Calu3 (cell line): ENCODE measurements around the gene OR2AT4. TPM values are rescaled to one million over a fixed set of nuclear protein-coding genes. Genes with fewer than 3 reads are reported as not detected.

Experiments
- BruUV-seq: library from RNA; stranded (reverse); fragments of 400-500 nt; replicated peaks from 2 replicates; lab custom pipeline; 2021; lab: Mats Ljungman, UMichigan
- CTCF ChIA-PET: fragments of 300-600 bp; sonication (Branson Sonifier 250); formaldehyde crosslinking; loops from one replicate; lab custom pipeline; 2022; ENCODE audit warnings: antibody characterized with exemption; lab: Charles Lee
- DNase-seq: peaks from one replicate; pipeline ENCODE4 v3.0.0; 2022
- H3K27ac Mint-ChIP-seq: one replicate; pipeline ENCODE4 v1.8.0; 2022; ENCODE audit warnings: mixed read lengths; ENCODE audit not compliant: unreplicated experiment
- H3K27me3 Mint-ChIP-seq: one replicate; pipeline ENCODE4 v1.8.0; 2022; ENCODE audit warnings: mixed read lengths; ENCODE audit not compliant: unreplicated experiment
- H3K36me3 Mint-ChIP-seq: one replicate; pipeline ENCODE4 v1.8.0; 2022; ENCODE audit warnings: mild to moderate bottlenecking, moderate library complexity, mixed read lengths; ENCODE audit not compliant: insufficient read depth, unreplicated experiment
- H3K4me1 Mint-ChIP-seq: one replicate; pipeline ENCODE4 v1.8.0; 2022; ENCODE audit warnings: mild to moderate bottlenecking, low read depth, mixed read lengths; ENCODE audit not compliant: unreplicated experiment
- H3K4me3 Mint-ChIP-seq: one replicate; pipeline ENCODE4 v1.8.0; 2022; ENCODE audit warnings: mild to moderate bottlenecking, low read depth, moderate library complexity, mixed read lengths; ENCODE audit not compliant: unreplicated experiment
- H3K9me3 Mint-ChIP-seq: one replicate; pipeline ENCODE4 v1.8.0; 2022; ENCODE audit warnings: low read depth, mixed read lengths; ENCODE audit not compliant: unreplicated experiment
- intact Hi-C: fragments of 100-400 bp; cut with micrococcal nuclease; formaldehyde crosslinking; loops from one replicate; pipeline ENCODE4 v1.10.0; 2022; ENCODE audit not compliant: unreplicated experiment
- total RNA-seq: library from RNA; stranded (reverse); gene quantifications from 2 replicates; pipeline ENCODE4 v1.2.3, GENCODE V29; 2022
- TF ChIP-seq, protein P1 (sequence below): fragments of 200-600 bp; IDR thresholded peaks from one replicate; pipeline ENCODE4 v1.8.0; 2022; ENCODE audit warnings: antibody characterized with exemption; ENCODE audit not compliant: unreplicated experiment

Gene OR2AT4
- total RNA-seq, 1 experiment from 2014 or later, result not detected

GRCh38 chr11:75084883-75085282 is 11.8 kb downstream of the OR2AT4 start:
- intact Hi-C loops, result no loop called here
- CTCF ChIA-PET, result no interaction called here
- H3K27ac Mint-ChIP-seq, result no peak overlapping the region
- TF ChIP-seq, protein P1, sequence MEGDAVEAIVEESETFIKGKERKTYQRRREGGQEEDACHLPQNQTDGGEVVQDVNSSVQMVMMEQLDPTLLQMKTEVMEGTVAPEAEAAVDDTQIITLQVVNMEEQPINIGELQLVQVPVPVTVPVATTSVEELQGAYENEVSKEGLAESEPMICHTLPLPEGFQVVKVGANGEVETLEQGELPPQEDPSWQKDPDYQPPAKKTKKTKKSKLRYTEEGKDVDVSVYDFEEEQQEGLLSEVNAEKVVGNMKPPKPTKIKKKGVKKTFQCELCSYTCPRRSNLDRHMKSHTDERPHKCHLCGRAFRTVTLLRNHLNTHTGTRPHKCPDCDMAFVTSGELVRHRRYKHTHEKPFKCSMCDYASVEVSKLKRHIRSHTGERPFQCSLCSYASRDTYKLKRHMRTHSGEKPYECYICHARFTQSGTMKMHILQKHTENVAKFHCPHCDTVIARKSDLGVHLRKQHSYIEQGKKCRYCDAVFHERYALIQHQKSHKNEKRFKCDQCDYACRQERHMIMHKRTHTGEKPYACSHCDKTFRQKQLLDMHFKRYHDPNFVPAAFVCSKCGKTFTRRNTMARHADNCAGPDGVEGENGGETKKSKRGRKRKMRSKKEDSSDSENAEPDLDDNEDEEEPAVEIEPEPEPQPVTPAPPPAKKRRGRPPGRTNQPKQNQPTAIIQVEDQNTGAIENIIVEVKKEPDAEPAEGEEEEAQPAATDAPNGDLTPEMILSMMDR, result no peak
- H3K36me3 Mint-ChIP-seq, result no peaks in the 10 kb centered on the region
- BruUV-seq, result no TSS peak
- no peak for DNase-seq
- peaks cover 6% of the 10 kb centered on the region for H3K9me3 Mint-ChIP-seq
- H3K27me3 Mint-ChIP-seq, result peaks cover 18% of the 10 kb centered on the region
- no peaks in the 10 kb centered on the region for H3K4me1 Mint-ChIP-seq
- no peak overlapping the region for H3K4me3 Mint-ChIP-seq

GRCh38 chr11:75083217-75083605 is 13.5 kb downstream of the OR2AT4 start:
- TF ChIP-seq, protein P1, result no peak
- H3K9me3 Mint-ChIP-seq, result peaks cover 2% of the 10 kb centered on the region
- no peak overlapping the region for H3K4me3 Mint-ChIP-seq
- H3K36me3 Mint-ChIP-seq, result no peaks in the 10 kb centered on the region
- H3K27me3 Mint-ChIP-seq, result peaks cover 2% of the 10 kb centered on the region
- no peaks in the 10 kb centered on the region for H3K4me1 Mint-ChIP-seq
- no peak overlapping the region for H3K27ac Mint-ChIP-seq
- CTCF ChIA-PET, result no interaction called here
- intact Hi-C loops, result no loop called here
- no TSS peak for BruUV-seq
- no peak for DNase-seq

GRCh38 chr11:75082601-75083216 is 14.0 kb downstream of the OR2AT4 start:
- Mint-ChIP-seq H3K4me3 (no peak overlapping the region), H3K27me3 (no peaks in the 10 kb centered on the region), H3K27ac (no peak overlapping the region), H3K36me3 (no peaks in the 10 kb centered on the region), H3K9me3 (peaks cover under 1% of the 10 kb centered on the region), H3K4me1 (no peaks in the 10 kb centered on the region)
- TF ChIP-seq, protein P1, result no peak
- intact Hi-C loops, result no loop called here
- DNase-seq, result no peak
- CTCF ChIA-PET, result no interaction called here
- no TSS peak for BruUV-seq

- DNase-seq, result no peak
- H3K9me3 Mint-ChIP-seq, result no peaks in the 10 kb centered on the region
- CTCF ChIA-PET, result no interaction called here
- no peaks in the 10 kb centered on the region for H3K27me3 Mint-ChIP-seq
- H3K27ac Mint-ChIP-seq, result no peak overlapping the region
- intact Hi-C loops, result no loop called here
- no peaks in the 10 kb centered on the region for H3K36me3 Mint-ChIP-seq
- TF ChIP-seq, protein P1, result no peak
- BruUV-seq, result no TSS peak
- no peaks in the 10 kb centered on the region for H3K4me1 Mint-ChIP-seq
- no peak overlapping the region for H3K4me3 Mint-ChIP-seq
These were observed 17.1 kb downstream of the OR2AT4 start for GRCh38 chr11:75079546-75079945.
